Endothelial cell (in vitro differentiated cells): ENCODE results near the gene KCNE1. TPM values are rescaled to one million over a fixed set of nuclear protein-coding genes. Genes with fewer than 3 reads are reported as not detected.

Source experiments
- DNase-seq: peaks from one replicate; pipeline ENCODE4 v3.0.0; 2021; ENCODE audit warnings: low spot score
- H3K27ac Mint-ChIP-seq: one replicate; pipeline ENCODE4 v1.8.0; 2021; ENCODE audit warnings: mixed read lengths, inconsistent platforms; ENCODE audit not compliant: unreplicated experiment
- H3K27me3 Mint-ChIP-seq: one replicate; pipeline ENCODE4 v1.8.0; 2021; ENCODE audit warnings: mild to moderate bottlenecking, moderate library complexity, mixed read lengths, inconsistent platforms; ENCODE audit not compliant: unreplicated experiment
- H3K36me3 Mint-ChIP-seq: one replicate; pipeline ENCODE4 v1.8.0; 2021; ENCODE audit warnings: mild to moderate bottlenecking, low read depth, mixed read lengths, inconsistent platforms; ENCODE audit not compliant: unreplicated experiment
- H3K4me1 Mint-ChIP-seq: one replicate; pipeline ENCODE4 v1.8.0; 2021; ENCODE audit warnings: mild to moderate bottlenecking, mixed read lengths, inconsistent platforms; ENCODE audit not compliant: unreplicated experiment
- H3K4me3 Mint-ChIP-seq: one replicate; pipeline ENCODE4 v1.8.0; 2021; ENCODE audit warnings: mild to moderate bottlenecking, mixed read lengths, inconsistent platforms; ENCODE audit not compliant: unreplicated experiment
- H3K9me3 Mint-ChIP-seq: one replicate; pipeline ENCODE4 v1.8.0; 2021; ENCODE audit warnings: mixed read lengths, inconsistent platforms; ENCODE audit not compliant: unreplicated experiment
- CTCF ChIP-seq: fragments of 200-600 bp; sonication (generic); IDR thresholded peaks from one replicate; pipeline ENCODE4 v1.5.0; 2021; ENCODE audit warnings: antibody characterized with exemption; ENCODE audit not compliant: unreplicated experiment
- total RNA-seq: library from RNA; stranded (reverse); fragmentation: NEBNext Ultra II Directional; extraction: Animal tissue kit (Norgen Biotek cat#: 25700); gene quantifications from one replicate; pipeline ENCODE4 v1.2.1, GENCODE V29; 2021; ENCODE audit not compliant: unreplicated experiment

Gene KCNE1
- total RNA-seq, 1 donor from 2014 or later, result 0.26 TPM

- no peak for TF ChIP-seq CTCF
- no peaks in the 10 kb centered on the region for H3K9me3 Mint-ChIP-seq
- H3K4me3 Mint-ChIP-seq, result no peak overlapping the region
- DNase-seq, result no peak
- H3K36me3 Mint-ChIP-seq, result peaks cover 5% of the 10 kb centered on the region
- H3K27me3 Mint-ChIP-seq, result peaks cover 5% of the 10 kb centered on the region
- H3K4me1 Mint-ChIP-seq, result peaks cover 32% of the 10 kb centered on the region
- no peak overlapping the region for H3K27ac Mint-ChIP-seq
Measured at GRCh38 chr21:34520764-34521508, 8.9 kb upstream of the KCNE1 start.

DNA sequence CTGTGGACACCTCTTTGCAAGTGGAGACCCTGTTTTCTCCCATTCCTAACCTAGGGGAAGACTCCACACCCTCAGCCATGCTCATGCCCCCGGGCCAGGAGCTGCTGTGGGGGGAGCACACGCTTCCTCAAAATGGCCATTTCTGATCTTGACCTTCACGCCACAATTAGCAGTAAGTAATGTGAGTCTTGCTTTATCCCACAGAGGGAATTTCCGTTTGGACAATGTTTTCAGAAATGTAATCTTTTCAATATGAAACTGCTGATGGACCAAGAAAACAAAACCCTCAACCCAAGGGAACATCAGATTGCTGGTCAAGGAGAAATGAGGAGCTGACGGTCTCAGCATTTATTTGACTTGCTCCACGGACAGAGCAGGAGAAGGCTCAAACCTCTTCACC is 8.3 kb upstream of the KCNE1 start:
- TF ChIP-seq CTCF, result no peak
- Mint-ChIP-seq H3K27me3 (peaks cover 5% of the 10 kb centered on the region), H3K27ac (no peak overlapping the region), H3K4me1 (peaks cover 31% of the 10 kb centered on the region), H3K4me3 (no peak overlapping the region), H3K9me3 (no peaks in the 10 kb centered on the region), H3K36me3 (peaks cover 5% of the 10 kb centered on the region)
- DNase-seq, result no peak

GRCh38 chr21:34519694-34520093 is 7.7 kb upstream of the KCNE1 start:
- DNase-seq, result no peak

DNA sequence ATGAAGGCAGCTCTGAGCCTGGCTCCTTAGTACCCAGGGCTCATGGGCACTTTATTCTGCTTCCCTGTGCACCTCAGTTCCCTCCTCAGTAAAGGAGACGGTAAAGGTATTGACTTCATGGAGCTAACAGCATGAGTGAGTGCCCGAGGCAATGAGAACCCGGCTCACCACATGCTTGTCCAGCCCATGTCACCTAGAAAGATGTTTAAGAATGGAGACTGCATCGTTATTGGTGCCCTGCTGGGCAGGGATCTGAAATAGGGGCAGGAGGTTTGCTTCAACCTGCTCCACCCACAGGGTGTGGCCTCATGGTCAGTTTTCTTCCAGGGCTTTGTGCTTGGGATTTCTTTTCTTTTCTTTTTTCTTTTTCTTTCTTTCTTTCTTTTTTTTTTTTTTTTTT is 7.0 kb upstream of the KCNE1 start:
- Mint-ChIP-seq H3K27me3 (peaks cover 4% of the 10 kb centered on the region), H3K4me1 (peaks cover 20% of the 10 kb centered on the region), H3K4me3 (no peak overlapping the region), H3K36me3 (peaks cover 5% of the 10 kb centered on the region), H3K9me3 (no peaks in the 10 kb centered on the region), H3K27ac (no peak overlapping the region)
- no peak for DNase-seq
- TF ChIP-seq CTCF, result no peak

More at GRCh38 chr21:34519694-34520093, 7.7 kb upstream of the KCNE1 start:
- Mint-ChIP-seq H3K27me3 (peaks cover 5% of the 10 kb centered on the region), H3K4me1 (peaks cover 25% of the 10 kb centered on the region), H3K9me3 (no peaks in the 10 kb centered on the region), H3K27ac (no peak overlapping the region), H3K36me3 (peaks cover 5% of the 10 kb centered on the region), H3K4me3 (no peak overlapping the region)
- TF ChIP-seq CTCF, result no peak

DNA sequence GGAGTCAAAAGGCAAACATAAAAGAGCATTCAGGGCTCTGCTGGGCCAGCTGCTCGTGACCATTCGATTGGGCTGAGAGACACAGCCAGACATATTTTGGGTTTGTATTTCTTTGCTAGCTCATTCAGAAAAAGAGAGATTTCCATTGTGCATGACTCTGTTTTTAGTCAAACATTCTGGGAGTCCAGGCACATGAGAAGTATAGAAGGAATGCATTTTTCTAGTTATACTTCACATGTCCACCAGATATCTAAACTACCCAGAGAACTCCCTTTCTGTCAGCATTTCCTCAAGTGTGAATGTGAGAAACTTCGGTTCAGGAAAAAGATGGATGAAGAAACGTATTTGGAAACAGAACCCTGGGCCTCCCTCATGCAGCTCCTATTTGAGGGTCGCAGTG is 6.3 kb upstream of the KCNE1 start:
- no peak for DNase-seq
- no peak overlapping the region for H3K27ac Mint-ChIP-seq
- peaks cover 19% of the 10 kb centered on the region for H3K4me1 Mint-ChIP-seq
- peak overlapping the region; percentile 13 for H3K4me3 Mint-ChIP-seq
- H3K36me3 Mint-ChIP-seq, result peaks cover 5% of the 10 kb centered on the region
- TF ChIP-seq CTCF, result no peak
- H3K9me3 Mint-ChIP-seq, result no peaks in the 10 kb centered on the region
- peaks cover 4% of the 10 kb centered on the region for H3K27me3 Mint-ChIP-seq
